ENCODE measurements around the gene GALNT7. TPM values are rescaled to one million over a fixed set of nuclear protein-coding genes. Genes with fewer than 3 reads are reported as not detected.

The GALNT7 gene
- total and polyA plus RNA-seq, 2 of the 13 experiments (the other 11 are each of a cell fraction or from before 2014, with no cell fraction given): 0.08 to 0.13 TPM

GRCh38 chr4:173294444-173294843 lies 125.8 kb downstream of the GALNT7 start:
- Histone ChIP-seq H3K9me3 (ENCODE audit: low read length) (no peaks in the 10 kb centered on the region), H3K4me1 (ENCODE audit: insufficient read depth, low read length) (no peaks in the 10 kb centered on the region), H3K9ac (ENCODE audit: insufficient read depth, low read depth, low read length) (no peak overlapping the region), H3K4me2 (ENCODE audit: low read depth, low read length) (no peak overlapping the region), H3K79me2 (ENCODE audit: insufficient read depth, low read length) (no peaks in the 10 kb centered on the region), H3K27me3 (ENCODE audit: control insufficient read depth in 1 of 2, insufficient read depth in 2 of 2, low read length in 2 of 2) (0 out of 5 replicates have a peak, but pooled peaks cover 0 to 12% of the 10 kb centered on the region in 2 experiments), H2AFZ (ENCODE audit: low read length) (no peak overlapping the region), H4K20me1 (ENCODE audit: insufficient read depth, low read length) (no peaks in the 10 kb centered on the region; the same call in 1 of the 2 replicates), H3K4me3 (replicated peaks in 1 of 3; ENCODE audit: insufficient read depth in 1 of 3, low read depth in 2 of 3, low read length in 3 of 3) (no peak overlapping the region), H3K27ac (ENCODE audit: extremely low read length, insufficient read depth, low read length) (no peak overlapping the region), H3K36me3 (replicated peaks in 1 of 2; ENCODE audit: control insufficient read depth in 1 of 2, insufficient read depth in 2 of 2, low read length in 2 of 2) (no peaks in the 10 kb centered on the region)
- DNase-seq (ENCODE audit: low spot score) (no peak), FAIRE-seq (no peak), ATAC-seq (no peak)
- ChIA-PET POLR2A (no interaction called here), CTCF (ENCODE audit: low intra/inter-chr PET ratio, low total read pairs) (no interaction called here)
- in situ Hi-C loops (cut with HindIII; ENCODE audit: extremely low pct_ligation_motif_present, low pct_unique_long_range_greater_than_20kb): no loop called here
- no TSS peak for BruUV-seq (replicated peaks)
- WGBS (ENCODE audit: low lambda C conversion rate): 4% methylated on average over 1 of the region's 1 CpG
- intact Hi-C loops (cut with micrococcal nuclease; ENCODE audit: unreplicated experiment): no loop called here
- TF ChIP-seq AFF4 (CRISPR knock-in tag; IDR thresholded peaks at IDR 0.05) (no peak), TBP (CRISPR knock-in tag; IDR thresholded peaks at IDR 0.05) (no peak), ZBTB21 (CRISPR knock-in tag; IDR thresholded peaks at IDR 0.05) (no peak), ZFP36 (IDR thresholded peaks at IDR 0.05; ENCODE audit: borderline replicate concordance, low read depth, low read length, partially characterized antibody) (no peak), TSC22D2 (CRISPR knock-in tag; IDR thresholded peaks at IDR 0.05; ENCODE audit: borderline replicate concordance) (no peak), FOXO4 (CRISPR knock-in tag; conservative IDR thresholded peaks at IDR 0.05) (no peak), SMARCE1 (IDR thresholded peaks at IDR 0.05; ENCODE audit: borderline replicate concordance) (no peak), HNF4G (IDR thresholded peaks at IDR 0.05; ENCODE audit: borderline replicate concordance, low read depth, low read length) (no peak), HNF4G (CRISPR knock-in tag; IDR thresholded peaks at IDR 0.05; ENCODE audit: borderline replicate concordance, low read depth) (no peak), ZNF557 (CRISPR knock-in tag; IDR thresholded peaks at IDR 0.05) (no peak), MIXL1 (CRISPR knock-in tag; IDR thresholded peaks at IDR 0.05) (no peak), TRIM24 (CRISPR knock-in tag; IDR thresholded peaks at IDR 0.05) (no peak), HMGXB4 (CRISPR knock-in tag; IDR thresholded peaks at IDR 0.05; ENCODE audit: borderline replicate concordance in 1 of 2, low read depth in 1 of 2) (no peak), ZSCAN30 (CRISPR knock-in tag; IDR thresholded peaks at IDR 0.05) (no peak), CREB3 (CRISPR knock-in tag; IDR thresholded peaks at IDR 0.05) (no peak), AKAP8 (CRISPR knock-in tag; IDR thresholded peaks at IDR 0.05) (no peak), ZBTB25 (CRISPR knock-in tag; IDR thresholded peaks at IDR 0.05) (no peak)

Measured in HepG2 (cell line).